ENCODE measurements around the gene IFNGR2.

IFNGR2 gene

DNA sequence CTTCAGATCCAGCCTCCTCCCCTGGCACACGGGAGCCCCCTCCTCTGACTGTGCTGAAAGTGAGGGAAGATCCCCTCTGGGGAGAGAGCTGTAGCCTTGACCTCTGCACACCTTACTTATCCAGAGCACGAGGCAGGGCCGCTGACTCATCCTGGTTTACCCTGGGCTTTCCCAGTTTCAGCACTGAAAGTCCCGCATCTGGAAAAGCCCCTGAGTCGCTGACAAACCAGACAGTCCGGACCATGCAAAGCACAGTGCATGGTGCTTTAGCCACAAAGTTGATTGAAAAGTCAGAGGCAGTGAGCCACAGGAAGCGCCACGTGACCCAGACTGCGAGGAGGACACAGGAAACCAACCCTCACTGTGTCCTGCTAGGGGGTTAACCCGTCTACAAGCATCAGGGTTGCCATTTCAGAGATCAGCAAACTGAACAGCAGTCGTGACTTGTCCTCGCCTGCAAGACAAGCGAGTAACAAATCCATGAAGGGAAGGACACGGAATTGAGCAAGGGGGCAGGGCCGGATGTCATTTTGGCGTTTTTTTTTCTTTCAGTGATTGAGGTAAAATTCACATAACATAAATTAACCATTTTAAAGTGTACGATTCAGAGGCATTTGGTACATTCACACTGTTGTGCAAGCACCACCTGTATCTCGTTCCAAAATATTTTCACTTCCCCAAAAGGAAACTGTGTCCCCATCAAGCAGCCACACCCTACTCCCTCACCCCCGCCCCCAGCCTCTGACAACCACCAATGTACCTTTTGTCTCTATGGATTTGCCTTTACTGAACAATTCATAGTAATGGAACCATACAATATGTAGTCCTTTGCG lies 19.9 kb upstream of the IFNGR2 start:
- TF ChIP-seq, protein P1, sequence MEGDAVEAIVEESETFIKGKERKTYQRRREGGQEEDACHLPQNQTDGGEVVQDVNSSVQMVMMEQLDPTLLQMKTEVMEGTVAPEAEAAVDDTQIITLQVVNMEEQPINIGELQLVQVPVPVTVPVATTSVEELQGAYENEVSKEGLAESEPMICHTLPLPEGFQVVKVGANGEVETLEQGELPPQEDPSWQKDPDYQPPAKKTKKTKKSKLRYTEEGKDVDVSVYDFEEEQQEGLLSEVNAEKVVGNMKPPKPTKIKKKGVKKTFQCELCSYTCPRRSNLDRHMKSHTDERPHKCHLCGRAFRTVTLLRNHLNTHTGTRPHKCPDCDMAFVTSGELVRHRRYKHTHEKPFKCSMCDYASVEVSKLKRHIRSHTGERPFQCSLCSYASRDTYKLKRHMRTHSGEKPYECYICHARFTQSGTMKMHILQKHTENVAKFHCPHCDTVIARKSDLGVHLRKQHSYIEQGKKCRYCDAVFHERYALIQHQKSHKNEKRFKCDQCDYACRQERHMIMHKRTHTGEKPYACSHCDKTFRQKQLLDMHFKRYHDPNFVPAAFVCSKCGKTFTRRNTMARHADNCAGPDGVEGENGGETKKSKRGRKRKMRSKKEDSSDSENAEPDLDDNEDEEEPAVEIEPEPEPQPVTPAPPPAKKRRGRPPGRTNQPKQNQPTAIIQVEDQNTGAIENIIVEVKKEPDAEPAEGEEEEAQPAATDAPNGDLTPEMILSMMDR (conservative IDR thresholded peaks at IDR 0.05; ENCODE audit: low read length): no peak
- TF ChIP-seq EZH2phosphoT487 (IDR thresholded peaks at IDR 0.05; ENCODE audit: borderline replicate concordance): no peak
- no peaks in the 10 kb centered on the region for H3K27me3 ChIP-seq (ENCODE audit: insufficient read depth, low read length, poor library complexity, severe bottlenecking)
- H3K4me3 ChIP-seq (ENCODE audit: low read length, poor library complexity, severe bottlenecking): peak overlapping the region; percentile 68
- H2AFZ ChIP-seq (ENCODE audit: low read length): peak overlapping the region; percentile 78
- no peaks in the 10 kb centered on the region for H3F3A ChIP-seq (ENCODE audit: low read depth)
- H3K9me3 ChIP-seq (ENCODE audit: insufficient read depth, low read depth, low read length): no peaks in the 10 kb centered on the region
- H3K36me3 ChIP-seq (ENCODE audit: insufficient read depth, low read length): no peaks in the 10 kb centered on the region
- no peaks in the 10 kb centered on the region for H4K20me1 ChIP-seq (ENCODE audit: insufficient read depth, low read length, poor library complexity, severe bottlenecking)
- peak overlapping the region; percentile 78 for H3K4me2 ChIP-seq (ENCODE audit: low read depth, low read length, poor library complexity, severe bottlenecking)
- peaks cover 37% of the 10 kb centered on the region for H3K4me1 ChIP-seq (ENCODE audit: insufficient read depth, low read length, poor library complexity, severe bottlenecking)
- no peaks in the 10 kb centered on the region for H3K9me2 ChIP-seq (replicated peaks; ENCODE audit: low read depth, low read length)
- 0 out of 2 replicates have a peak, but pooled peaks cover 3% of the 10 kb centered on the region for H3K79me2 ChIP-seq (ENCODE audit: insufficient read depth, low read length)
- peak overlapping the region; percentile 68 for H3K9ac ChIP-seq (ENCODE audit: low read depth, low read length, poor library complexity, severe bottlenecking)

DNA sequence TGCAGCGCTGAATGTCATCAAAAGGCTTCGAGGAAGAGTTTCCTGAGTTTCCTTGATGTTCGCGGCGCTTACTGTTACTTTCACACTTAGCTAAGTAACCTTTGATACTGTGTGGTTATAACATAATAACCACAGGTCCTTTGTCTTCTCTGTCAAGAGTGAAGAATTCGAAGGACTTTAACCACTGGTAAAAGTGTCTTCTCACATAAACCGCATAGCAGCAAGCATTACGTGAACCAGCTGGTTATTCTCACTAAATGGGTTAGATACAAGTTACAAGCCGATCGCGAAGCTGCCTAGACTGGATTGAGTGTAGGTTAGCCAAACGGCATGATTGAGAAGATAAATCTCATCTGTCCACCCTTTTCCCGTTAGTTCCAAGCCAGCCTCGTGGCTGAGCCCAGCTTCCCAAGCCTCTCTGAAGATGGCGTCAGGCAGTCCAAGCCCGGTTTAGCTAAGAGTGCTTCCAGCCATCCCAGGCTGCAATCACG lies 18.3 kb upstream of the IFNGR2 start:
- H3K9me3 ChIP-seq (ENCODE audit: insufficient read depth, low read depth, low read length): no peaks in the 10 kb centered on the region
- no peaks in the 10 kb centered on the region for H3K9me2 ChIP-seq (replicated peaks; ENCODE audit: low read depth, low read length)
- H3K27me3 ChIP-seq (ENCODE audit: insufficient read depth, low read length, poor library complexity, severe bottlenecking): no peaks in the 10 kb centered on the region
- H3K4me3 ChIP-seq (ENCODE audit: low read length, poor library complexity, severe bottlenecking): no peak overlapping the region
- H2AFZ ChIP-seq (ENCODE audit: low read length): no peak overlapping the region
- 0 out of 2 replicates have a peak, but pooled peaks cover 3% of the 10 kb centered on the region for H3K79me2 ChIP-seq (ENCODE audit: insufficient read depth, low read length)
- no peaks in the 10 kb centered on the region for H3F3A ChIP-seq (ENCODE audit: low read depth)
- peaks cover 33% of the 10 kb centered on the region for H3K4me1 ChIP-seq (ENCODE audit: insufficient read depth, low read length, poor library complexity, severe bottlenecking)
- TF ChIP-seq EZH2phosphoT487 (IDR thresholded peaks at IDR 0.05; ENCODE audit: borderline replicate concordance): no peak
- TF ChIP-seq, protein P1 (conservative IDR thresholded peaks at IDR 0.05; ENCODE audit: low read length): no peak
- H3K4me2 ChIP-seq (ENCODE audit: low read depth, low read length, poor library complexity, severe bottlenecking): no peak overlapping the region
- H3K9ac ChIP-seq (ENCODE audit: low read depth, low read length, poor library complexity, severe bottlenecking): no peak overlapping the region
- no peaks in the 10 kb centered on the region for H3K36me3 ChIP-seq (ENCODE audit: insufficient read depth, low read length)
- no peaks in the 10 kb centered on the region for H4K20me1 ChIP-seq (ENCODE audit: insufficient read depth, low read length, poor library complexity, severe bottlenecking)

DNA sequence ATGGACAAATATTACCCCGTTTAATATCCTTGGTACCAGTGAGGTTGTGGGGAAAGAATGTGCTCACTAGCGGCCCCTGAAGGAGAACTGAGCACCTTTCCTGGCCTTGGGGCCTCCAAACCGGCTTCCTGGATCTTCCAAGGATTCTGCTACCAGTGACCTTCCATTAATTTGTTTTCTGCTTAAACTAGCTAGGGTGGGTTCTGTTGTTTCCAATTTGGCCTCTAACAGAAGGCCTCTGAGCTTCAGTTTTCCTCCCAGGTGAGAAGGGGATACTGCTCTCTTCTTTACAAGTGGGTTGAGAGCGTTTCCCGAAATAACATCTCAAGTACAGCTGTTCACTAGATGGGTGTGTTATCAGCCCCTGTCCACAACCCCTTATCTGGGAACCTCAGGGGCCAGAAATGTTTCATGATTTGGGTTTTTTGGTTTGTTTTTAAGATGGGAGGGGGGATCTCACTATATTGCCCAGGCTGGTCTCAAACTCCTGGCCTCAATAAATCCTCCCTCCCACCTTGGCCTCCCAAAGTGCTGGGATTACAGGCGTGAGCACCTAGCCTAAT lies 16.9 kb upstream of the IFNGR2 start:
- H3K79me2 ChIP-seq (ENCODE audit: insufficient read depth, low read length): 0 out of 2 replicates have a peak, but pooled peaks cover 3% of the 10 kb centered on the region
- no peak for TF ChIP-seq EZH2phosphoT487 (IDR thresholded peaks at IDR 0.05; ENCODE audit: borderline replicate concordance)
- TF ChIP-seq, protein P1 (conservative IDR thresholded peaks at IDR 0.05; ENCODE audit: low read length): peak; percentile 52; the same call in 1 of the 2 replicates
- H4K20me1 ChIP-seq (ENCODE audit: insufficient read depth, low read length, poor library complexity, severe bottlenecking): no peaks in the 10 kb centered on the region
- no peaks in the 10 kb centered on the region for H3K9me3 ChIP-seq (ENCODE audit: insufficient read depth, low read depth, low read length)
- H3F3A ChIP-seq (ENCODE audit: low read depth): no peaks in the 10 kb centered on the region
- H3K4me2 ChIP-seq (ENCODE audit: low read depth, low read length, poor library complexity, severe bottlenecking): no peak overlapping the region
- H3K4me3 ChIP-seq (ENCODE audit: low read length, poor library complexity, severe bottlenecking): no peak overlapping the region
- peaks cover 22% of the 10 kb centered on the region for H3K4me1 ChIP-seq (ENCODE audit: insufficient read depth, low read length, poor library complexity, severe bottlenecking)
- H2AFZ ChIP-seq (ENCODE audit: low read length): no peak overlapping the region
- no peaks in the 10 kb centered on the region for H3K9me2 ChIP-seq (replicated peaks; ENCODE audit: low read depth, low read length)
- H3K27me3 ChIP-seq (ENCODE audit: insufficient read depth, low read length, poor library complexity, severe bottlenecking): no peaks in the 10 kb centered on the region
- no peak overlapping the region for H3K9ac ChIP-seq (ENCODE audit: low read depth, low read length, poor library complexity, severe bottlenecking)
- H3K36me3 ChIP-seq (ENCODE audit: insufficient read depth, low read length): no peaks in the 10 kb centered on the region
